ENCODE data around the gene SMKR1.

The SMKR1 gene

DNA sequence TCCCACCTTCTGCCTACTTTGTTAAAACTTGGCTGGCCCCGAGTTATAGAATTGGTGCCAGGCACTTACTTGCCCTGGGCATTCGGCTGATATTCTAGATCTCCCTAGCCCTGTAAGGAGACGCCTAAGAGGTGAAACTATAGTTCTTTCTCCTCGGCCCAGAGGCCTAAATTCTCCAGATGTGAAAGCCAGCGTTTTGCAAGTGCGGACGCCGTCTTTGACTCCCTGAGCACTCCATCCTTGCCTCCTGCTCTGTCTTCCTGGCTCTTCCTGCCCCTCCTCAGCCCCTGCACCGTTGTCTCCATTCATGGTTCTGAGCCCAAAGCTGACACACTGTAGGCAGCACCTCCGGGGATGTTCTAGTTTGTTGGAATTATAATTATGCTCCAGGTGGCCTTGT, 11.2 kb downstream of the SMKR1 start:
- no peak for TF ChIP-seq CTCF (IDR thresholded peaks at IDR 0.05; ENCODE audit: insufficient read depth, low read depth, low read length, missing control alignments)
- DNase-seq (ENCODE audit: low read depth): no peak
- H3K4me3 ChIP-seq (ENCODE audit: low read depth, low read length): no peak overlapping the region

GRCh38 chr7:129514683-129515082, 12.4 kb downstream of the SMKR1 start:
- no peak for DNase-seq (ENCODE audit: low read depth)
- TF ChIP-seq CTCF (IDR thresholded peaks at IDR 0.05; ENCODE audit: insufficient read depth, low read depth, low read length, missing control alignments): no peak
- H3K4me3 ChIP-seq (ENCODE audit: low read depth, low read length): no peak overlapping the region

DNA sequence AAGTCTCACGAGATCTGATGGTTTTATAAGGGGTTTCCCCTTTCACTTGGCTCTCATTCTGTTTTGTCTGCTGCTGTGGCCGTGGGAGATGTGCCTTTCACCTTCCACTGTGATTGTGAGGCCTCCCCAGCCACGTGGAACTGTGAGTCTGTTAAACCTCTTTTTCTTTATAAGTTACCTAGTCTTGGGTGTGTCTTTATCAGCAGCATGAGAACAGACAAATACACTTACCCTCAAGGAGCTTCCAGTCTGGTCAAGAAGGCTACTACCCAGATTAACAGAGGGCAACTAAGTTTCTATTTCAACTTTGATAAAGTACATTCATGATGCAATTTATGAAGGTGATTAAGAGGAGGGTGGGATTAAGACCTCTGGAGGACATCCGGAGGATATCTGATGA, 13.1 kb downstream of the SMKR1 start:
- TF ChIP-seq CTCF (IDR thresholded peaks at IDR 0.05; ENCODE audit: insufficient read depth, low read depth, low read length, missing control alignments): no peak
- H3K4me3 ChIP-seq (ENCODE audit: low read depth, low read length): no peak overlapping the region
- DNase-seq (ENCODE audit: low read depth): no peak

GRCh38 chr7:129517931-129518330, 15.6 kb downstream of the SMKR1 start:
- no peak for TF ChIP-seq CTCF (IDR thresholded peaks at IDR 0.05; ENCODE audit: insufficient read depth, low read depth, low read length, missing control alignments)
- no peak overlapping the region for H3K4me3 ChIP-seq (ENCODE audit: low read depth, low read length)
- DNase-seq (ENCODE audit: low read depth): no peak

GRCh38 chr7:129519464-129519863, 17.1 kb downstream of the SMKR1 start:
- DNase-seq (ENCODE audit: low read depth): no peak

GRCh38 chr7:129522088-129522970, 20.0 kb downstream of the SMKR1 start:
- no peak overlapping the region for H3K4me3 ChIP-seq (ENCODE audit: low read depth, low read length)
- no peak for DNase-seq (ENCODE audit: low read depth)
- TF ChIP-seq CTCF (IDR thresholded peaks at IDR 0.05; ENCODE audit: insufficient read depth, low read depth, low read length, missing control alignments): no peak

More at GRCh38 chr7:129519464-129519863, 17.1 kb downstream of the SMKR1 start:
- H3K4me3 ChIP-seq (ENCODE audit: low read depth, low read length): no peak overlapping the region
- no peak for TF ChIP-seq CTCF (IDR thresholded peaks at IDR 0.05; ENCODE audit: insufficient read depth, low read depth, low read length, missing control alignments)

- no peak overlapping the region for H3K4me3 ChIP-seq (ENCODE audit: low read depth, low read length)
- DNase-seq (ENCODE audit: low read depth): no peak
- TF ChIP-seq CTCF (IDR thresholded peaks at IDR 0.05; ENCODE audit: insufficient read depth, low read depth, low read length, missing control alignments): no peak
Measured at GRCh38 chr7:129522971-129523340, 20.6 kb downstream of the SMKR1 start.

Data from GM12865 (cell line).